ENCODE data around the gene GOLGA8R. TPM values are rescaled to one million over a fixed set of nuclear protein-coding genes. Genes with fewer than 3 reads are reported as not detected.
"Not testable (repeated sequence)": the region's sequence is repeated elsewhere in the genome, so short reads cannot be mapped to it uniquely, and the experiment has no call there.

Gene GOLGA8R, protein sequence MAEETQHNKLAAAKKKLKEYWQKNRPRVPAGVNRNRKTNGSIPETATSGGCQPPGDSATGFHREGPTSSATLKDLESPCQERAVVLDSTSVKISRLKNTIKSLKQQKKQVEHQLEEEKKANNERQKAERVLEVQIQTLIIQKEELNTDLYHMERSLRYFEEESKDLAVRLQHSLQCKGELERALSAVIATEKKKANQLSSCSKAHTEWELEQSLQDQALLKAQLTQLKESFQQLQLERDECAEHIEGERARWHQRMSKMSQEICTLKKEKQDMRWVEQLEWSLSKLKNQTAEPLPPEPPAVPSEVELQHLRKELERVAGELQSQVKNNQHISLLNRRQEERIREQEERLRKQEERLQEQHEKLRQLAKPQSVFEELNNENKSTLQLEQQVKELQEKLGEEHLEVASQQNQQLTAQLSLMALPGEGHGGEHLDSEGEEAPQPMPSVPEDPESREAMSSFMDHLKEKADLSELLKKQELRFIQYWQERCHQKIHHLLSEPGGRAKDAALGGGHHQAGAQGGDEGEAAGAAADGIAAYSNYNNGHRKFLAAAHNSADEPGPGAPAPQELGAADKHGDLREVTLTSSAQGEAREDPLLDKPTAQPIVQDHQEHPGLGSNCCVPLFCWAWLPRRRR
- polyA plus RNA-seq (2013, experiment 1 of 2) = 0.03 TPM
- 0.06 TPM for polyA plus RNA-seq (2013, experiment 2 of 2)

DNA sequence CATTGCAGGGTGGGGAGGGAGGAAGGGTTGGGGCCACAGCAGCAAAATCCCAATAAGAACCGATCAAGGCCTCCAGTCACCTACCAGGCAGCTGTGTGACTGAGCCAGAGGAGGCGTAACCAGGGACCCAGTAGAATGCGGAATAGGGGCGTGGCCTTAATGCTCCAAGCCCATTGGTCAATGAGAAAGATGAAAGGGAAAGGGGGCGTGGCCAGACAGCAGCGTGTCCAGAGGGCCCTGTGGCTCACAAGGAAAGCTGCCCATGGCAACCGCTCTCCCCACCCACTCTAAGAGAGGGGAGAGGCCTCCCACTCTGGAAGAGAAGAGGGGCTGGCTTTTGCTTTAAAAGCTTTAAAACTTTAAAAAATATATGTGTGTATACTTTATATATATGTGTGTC lies at the start of gene GOLGA8R:
Gene GOLGA8R, minus strand, starts transcription at position 101 of the 400 bp plus-strand sequence. Its CDS starts 98 bp downstream, at position 3.
- H2BK120ac ChIP-seq (ENCODE audit: low read depth, low read length); H3K27me3 ChIP-seq (ENCODE audit: insufficient read depth, low read length, poor library complexity); H3K4me2 ChIP-seq (ENCODE audit: low read length); H4K5ac ChIP-seq (ENCODE audit: low read length); H3K4ac ChIP-seq (ENCODE audit: low read depth, low read length); H3K27ac ChIP-seq (ENCODE audit: low read depth, low read length); H3K4me1 ChIP-seq (ENCODE audit: control insufficient read depth, low read depth, low read length); H3K36me3 ChIP-seq (ENCODE audit: control insufficient read depth, insufficient read depth, low read length); H2AK5ac ChIP-seq (ENCODE audit: low read length); H2BK5ac ChIP-seq (ENCODE audit: low read length); H3K9ac ChIP-seq (ENCODE audit: low read length); H4K8ac ChIP-seq (ENCODE audit: low read depth, low read length); DNase-seq; H3K79me1 ChIP-seq (ENCODE audit: low read length); H3K4me3 ChIP-seq (ENCODE audit: low read length); H3K23ac ChIP-seq (ENCODE audit: low read length); H3K79me2 ChIP-seq (ENCODE audit: control insufficient read depth, insufficient read depth, low read length); H2BK15ac ChIP-seq (replicated peaks; ENCODE audit: low read depth); H3K56ac ChIP-seq (ENCODE audit: low read length); H3K18ac ChIP-seq (ENCODE audit: low read length): not testable (repeated sequence)
- no CpG with 5 or more reads among the region's 7 CpGs for WGBS (ENCODE audit: extremely low coverage, insufficient coverage, low lambda C conversion rate)

- DNase-seq; H3K4me2 ChIP-seq (ENCODE audit: low read length); H3K23ac ChIP-seq (ENCODE audit: low read length); H4K8ac ChIP-seq (ENCODE audit: low read depth, low read length); H3K27ac ChIP-seq (ENCODE audit: low read depth, low read length); H3K18ac ChIP-seq (ENCODE audit: low read length); H3K4ac ChIP-seq (ENCODE audit: low read depth, low read length); H3K56ac ChIP-seq (ENCODE audit: low read length); H4K5ac ChIP-seq (ENCODE audit: low read length); H3K27me3 ChIP-seq (ENCODE audit: insufficient read depth, low read length, poor library complexity); H3K79me1 ChIP-seq (ENCODE audit: low read length); H3K9ac ChIP-seq (ENCODE audit: low read length); H3K79me2 ChIP-seq (ENCODE audit: control insufficient read depth, insufficient read depth, low read length); H2BK5ac ChIP-seq (ENCODE audit: low read length); H3K4me3 ChIP-seq (ENCODE audit: low read length); H2BK120ac ChIP-seq (ENCODE audit: low read depth, low read length); H2BK15ac ChIP-seq (replicated peaks; ENCODE audit: low read depth); H3K36me3 ChIP-seq (ENCODE audit: control insufficient read depth, insufficient read depth, low read length); H3K4me1 ChIP-seq (ENCODE audit: control insufficient read depth, low read depth, low read length); H2AK5ac ChIP-seq (ENCODE audit: low read length): not testable (repeated sequence)
- WGBS (ENCODE audit: extremely low coverage, insufficient coverage, low lambda C conversion rate) = no CpG with 5 or more reads among the region's 1 CpG
Measured at GRCh38 chr15:30463849-30464248, 49.8 kb upstream of the GOLGA8R start.

DNA sequence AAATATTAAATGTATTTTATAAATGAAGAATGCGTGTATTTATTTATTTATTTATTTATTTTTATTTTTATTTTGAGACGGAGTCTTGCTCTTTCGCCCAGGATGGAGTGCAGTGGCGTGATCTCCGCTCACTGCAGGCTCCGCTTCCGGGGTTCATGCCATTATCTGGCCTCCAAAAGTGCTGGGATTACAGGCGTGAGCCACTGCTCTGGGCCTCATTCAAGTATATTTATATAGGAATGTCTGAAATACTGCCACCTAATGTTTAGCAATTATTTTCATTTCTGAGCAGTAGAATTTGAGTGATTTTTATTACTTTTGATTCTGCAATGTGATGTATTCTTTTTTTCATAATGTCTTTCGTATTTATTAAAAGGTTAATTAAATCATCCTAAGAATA lies 48.1 kb upstream of the GOLGA8R start:
- H2BK120ac ChIP-seq (ENCODE audit: low read depth, low read length); H3K36me3 ChIP-seq (ENCODE audit: control insufficient read depth, insufficient read depth, low read length); H3K9ac ChIP-seq (ENCODE audit: low read length); H3K18ac ChIP-seq (ENCODE audit: low read length); H3K79me2 ChIP-seq (ENCODE audit: control insufficient read depth, insufficient read depth, low read length); H3K79me1 ChIP-seq (ENCODE audit: low read length); H4K8ac ChIP-seq (ENCODE audit: low read depth, low read length); H3K4me2 ChIP-seq (ENCODE audit: low read length); H4K5ac ChIP-seq (ENCODE audit: low read length); H2BK15ac ChIP-seq (replicated peaks; ENCODE audit: low read depth); H2BK5ac ChIP-seq (ENCODE audit: low read length); H3K27ac ChIP-seq (ENCODE audit: low read depth, low read length); H2AK5ac ChIP-seq (ENCODE audit: low read length); H3K27me3 ChIP-seq (ENCODE audit: insufficient read depth, low read length, poor library complexity); H3K56ac ChIP-seq (ENCODE audit: low read length); H3K4me3 ChIP-seq (ENCODE audit: low read length); H3K4ac ChIP-seq (ENCODE audit: low read depth, low read length); H3K4me1 ChIP-seq (ENCODE audit: control insufficient read depth, low read depth, low read length); DNase-seq; H3K23ac ChIP-seq (ENCODE audit: low read length): not testable (repeated sequence)
- no CpG with 5 or more reads among the region's 9 CpGs for WGBS (ENCODE audit: extremely low coverage, insufficient coverage, low lambda C conversion rate)

DNA sequence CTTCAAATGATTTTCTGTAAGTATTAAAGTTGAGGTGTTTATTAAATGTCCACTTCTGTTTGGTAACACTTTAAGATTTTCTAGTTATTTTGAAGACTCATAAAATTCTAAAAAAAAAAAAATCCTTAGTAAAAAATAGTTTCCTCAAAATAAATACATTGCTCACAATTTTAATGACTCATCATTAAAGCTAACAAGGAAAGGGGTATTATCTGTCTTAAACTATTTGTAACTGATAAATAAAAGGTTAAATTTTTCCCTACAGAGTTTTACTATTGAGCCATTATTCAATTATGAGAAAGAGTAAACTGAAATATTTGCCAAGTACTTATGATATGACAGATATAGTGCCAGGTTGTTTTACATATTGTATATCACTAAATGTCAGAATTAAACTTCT lies 38.6 kb upstream of the GOLGA8R start:
- H3K9ac ChIP-seq (ENCODE audit: low read length); H3K4me3 ChIP-seq (ENCODE audit: low read length); H3K4me1 ChIP-seq (ENCODE audit: control insufficient read depth, low read depth, low read length); DNase-seq; H4K8ac ChIP-seq (ENCODE audit: low read depth, low read length); H2BK120ac ChIP-seq (ENCODE audit: low read depth, low read length); H3K4me2 ChIP-seq (ENCODE audit: low read length); H2BK15ac ChIP-seq (replicated peaks; ENCODE audit: low read depth); H3K27me3 ChIP-seq (ENCODE audit: insufficient read depth, low read length, poor library complexity); H3K4ac ChIP-seq (ENCODE audit: low read depth, low read length); H3K36me3 ChIP-seq (ENCODE audit: control insufficient read depth, insufficient read depth, low read length); H3K79me2 ChIP-seq (ENCODE audit: control insufficient read depth, insufficient read depth, low read length); H3K18ac ChIP-seq (ENCODE audit: low read length); H3K23ac ChIP-seq (ENCODE audit: low read length); H2AK5ac ChIP-seq (ENCODE audit: low read length); H3K79me1 ChIP-seq (ENCODE audit: low read length); H3K56ac ChIP-seq (ENCODE audit: low read length); H3K27ac ChIP-seq (ENCODE audit: low read depth, low read length); H2BK5ac ChIP-seq (ENCODE audit: low read length); H4K5ac ChIP-seq (ENCODE audit: low read length): not testable (repeated sequence)

GRCh38 chr15:30438348-30438747 lies 24.3 kb upstream of the GOLGA8R start:
- not testable (repeated sequence) for H3K9ac ChIP-seq (ENCODE audit: low read length); H2BK5ac ChIP-seq (ENCODE audit: low read length); H3K23ac ChIP-seq (ENCODE audit: low read length); H4K8ac ChIP-seq (ENCODE audit: low read depth, low read length); H3K79me1 ChIP-seq (ENCODE audit: low read length); H3K4me3 ChIP-seq (ENCODE audit: low read length); H2BK120ac ChIP-seq (ENCODE audit: low read depth, low read length); H3K79me2 ChIP-seq (ENCODE audit: control insufficient read depth, insufficient read depth, low read length); H3K4ac ChIP-seq (ENCODE audit: low read depth, low read length); H3K4me1 ChIP-seq (ENCODE audit: control insufficient read depth, low read depth, low read length); H2BK15ac ChIP-seq (replicated peaks; ENCODE audit: low read depth); H3K36me3 ChIP-seq (ENCODE audit: control insufficient read depth, insufficient read depth, low read length); H3K27ac ChIP-seq (ENCODE audit: low read depth, low read length); H3K27me3 ChIP-seq (ENCODE audit: insufficient read depth, low read length, poor library complexity); H3K56ac ChIP-seq (ENCODE audit: low read length); H4K5ac ChIP-seq (ENCODE audit: low read length); H3K4me2 ChIP-seq (ENCODE audit: low read length); DNase-seq; H3K18ac ChIP-seq (ENCODE audit: low read length); H2AK5ac ChIP-seq (ENCODE audit: low read length)
- WGBS (ENCODE audit: extremely low coverage, insufficient coverage, low lambda C conversion rate) = no CpG with 5 or more reads among the region's 3 CpGs

Data from mesendoderm (in vitro differentiated cells).